H1 (cell line): Measurements from ENCODE around the gene PPP2R2C. TPM values are rescaled to one million over a fixed set of nuclear protein-coding genes. Genes with fewer than 3 reads are reported as not detected.

Source experiments
- ATF2 ChIP-seq: IDR thresholded peaks from 2 replicates; pipeline ENCODE4 v1.6.1; 2012; ENCODE audit warnings: low read length, inconsistent platforms
- CBX8 ChIP-seq: fragments of 300-800, 300-1000 bp; sonication (generic); IDR thresholded peaks from 2 replicates; pipeline ENCODE4 v1.7.1; 2016; ENCODE audit warnings: low read depth, low read length, borderline replicate concordance
- GABPA ChIP-seq: IDR thresholded peaks from 2 replicates; pipeline ENCODE4 v1.6.1; 2011; ENCODE audit warnings: mild to moderate bottlenecking, low read length, moderate library complexity, borderline replicate concordance; ENCODE audit not compliant: insufficient read depth
- RFX5 ChIP-seq: IDR thresholded peaks from 2 replicates; pipeline ENCODE4 v1.6.1; 2011; ENCODE audit warnings: low read depth, low read length, improper control_type of control experiment, borderline replicate concordance
- SIN3A ChIP-seq, 2 experiments: IDR thresholded peaks in 1 of 2; conservative IDR thresholded peaks in 1 of 2; 2 replicates each; pipeline ENCODE4 v1.6.1; 2011 to 2012; ENCODE audit warnings: low read length in 2 of 2, improper control_type of control experiment in 1 of 2, low read depth in 1 of 2, mild to moderate bottlenecking in 1 of 2
- ZNF274 ChIP-seq: IDR thresholded peaks from 2 replicates; pipeline ENCODE4 v1.7.0; 2012; ENCODE audit warnings: low read length, borderline replicate concordance; ENCODE audit errors: extremely low read depth
- polyA plus RNA-seq, 7 experiments: library from polyadenylated mRNA; depleted of rRNA in 3 of 7; stranded (reverse) in 5 of 7; unstranded in 2 of 7; fragments of >200 nt in 5 of 7; fragments of 200-250 nt in 2 of 7; gene quantifications; 1 replicate in 5 of 7; 2 replicates in 1 of 7; 4 replicates in 1 of 7; pipeline versions ENCODE4 v1.2.1 to v1.2.3, GENCODE V29; 2011 to 2013; ENCODE audit warnings: missing spikeins in 2 of 7, mixed read lengths in 2 of 7
- total RNA-seq: library from RNA; stranded (reverse); fragmentation: NEBNext Ultra II Directional; extraction: Animal tissue kit (Norgen Biotek cat#: 25700); gene quantifications from 2 replicates; pipeline ENCODE4 v1.2.1, GENCODE V29; 2021

PPP2R2C gene
- total and polyA plus RNA-seq, 2 of the 8 experiments (the other 6 are each of a cell fraction or from before 2014, with no cell fraction given): 6.4 TPM

- no peak for TF ChIP-seq ATF2
- TF ChIP-seq GABPA: no peak
- no peak for TF ChIP-seq CBX8
- TF ChIP-seq ZNF274: no peak
- TF ChIP-seq RFX5: no peak
- no peak for TF ChIP-seq SIN3A (conservative IDR thresholded peaks at IDR 0.05 in 1 of 2, IDR thresholded peaks at IDR 0.05 in 1 of 2; ENCODE audit: low read depth in 1 of 2, low read length in 2 of 2)
Observed at GRCh38 chr4:6279582-6280289, 192.7 kb downstream of the PPP2R2C start (continued).
